ENCODE measurements around the gene GAN.

The GAN gene

DNA sequence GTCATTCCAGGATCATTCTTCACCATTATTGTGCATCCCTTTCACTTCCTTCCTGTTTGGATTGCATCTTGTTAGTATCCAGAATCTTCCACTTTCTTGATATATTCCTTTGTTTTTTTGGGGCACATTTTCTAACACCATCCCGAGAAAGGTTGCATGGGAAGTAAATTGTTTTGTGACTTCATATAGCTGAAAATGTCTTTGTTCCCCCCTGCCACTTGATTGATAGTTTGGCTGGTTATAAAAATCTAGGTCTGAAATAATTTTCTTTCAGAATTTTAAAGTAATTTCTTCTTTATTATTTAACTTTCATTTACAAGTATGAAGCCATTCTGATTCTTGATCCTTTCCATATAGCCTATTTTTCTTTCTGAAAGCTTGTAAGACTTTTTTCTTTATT, 32.7 kb downstream of the GAN start:
- no peak for TF ChIP-seq REST (IDR thresholded peaks at IDR 0.05; ENCODE audit: insufficient replicate concordance, low read depth)
- TF ChIP-seq POLR2AphosphoS5 (IDR thresholded peaks at IDR 0.05; ENCODE audit: low read depth) = no peak
- no peak for TF ChIP-seq GABPA (IDR thresholded peaks at IDR 0.05; ENCODE audit: low read depth)
- TF ChIP-seq, protein P1, sequence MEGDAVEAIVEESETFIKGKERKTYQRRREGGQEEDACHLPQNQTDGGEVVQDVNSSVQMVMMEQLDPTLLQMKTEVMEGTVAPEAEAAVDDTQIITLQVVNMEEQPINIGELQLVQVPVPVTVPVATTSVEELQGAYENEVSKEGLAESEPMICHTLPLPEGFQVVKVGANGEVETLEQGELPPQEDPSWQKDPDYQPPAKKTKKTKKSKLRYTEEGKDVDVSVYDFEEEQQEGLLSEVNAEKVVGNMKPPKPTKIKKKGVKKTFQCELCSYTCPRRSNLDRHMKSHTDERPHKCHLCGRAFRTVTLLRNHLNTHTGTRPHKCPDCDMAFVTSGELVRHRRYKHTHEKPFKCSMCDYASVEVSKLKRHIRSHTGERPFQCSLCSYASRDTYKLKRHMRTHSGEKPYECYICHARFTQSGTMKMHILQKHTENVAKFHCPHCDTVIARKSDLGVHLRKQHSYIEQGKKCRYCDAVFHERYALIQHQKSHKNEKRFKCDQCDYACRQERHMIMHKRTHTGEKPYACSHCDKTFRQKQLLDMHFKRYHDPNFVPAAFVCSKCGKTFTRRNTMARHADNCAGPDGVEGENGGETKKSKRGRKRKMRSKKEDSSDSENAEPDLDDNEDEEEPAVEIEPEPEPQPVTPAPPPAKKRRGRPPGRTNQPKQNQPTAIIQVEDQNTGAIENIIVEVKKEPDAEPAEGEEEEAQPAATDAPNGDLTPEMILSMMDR (IDR thresholded peaks at IDR 0.05; ENCODE audit: insufficient read depth, low read length) = no peak
- TF ChIP-seq SPI1 (IDR thresholded peaks at IDR 0.05; ENCODE audit: borderline replicate concordance, low read depth) = no peak
- H3K4me3 ChIP-seq (replicated peaks; ENCODE audit: insufficient read depth, low read length) = no peak overlapping the region
- no peak for DNase-seq (ENCODE audit: low read depth in 1 of 2, low spot score in 1 of 2)
- no peak overlapping the region for H3K27ac ChIP-seq (replicated peaks)
- no peaks in the 10 kb centered on the region for H3K27me3 ChIP-seq (ENCODE audit: insufficient read depth, poor library complexity, severe bottlenecking)

DNA sequence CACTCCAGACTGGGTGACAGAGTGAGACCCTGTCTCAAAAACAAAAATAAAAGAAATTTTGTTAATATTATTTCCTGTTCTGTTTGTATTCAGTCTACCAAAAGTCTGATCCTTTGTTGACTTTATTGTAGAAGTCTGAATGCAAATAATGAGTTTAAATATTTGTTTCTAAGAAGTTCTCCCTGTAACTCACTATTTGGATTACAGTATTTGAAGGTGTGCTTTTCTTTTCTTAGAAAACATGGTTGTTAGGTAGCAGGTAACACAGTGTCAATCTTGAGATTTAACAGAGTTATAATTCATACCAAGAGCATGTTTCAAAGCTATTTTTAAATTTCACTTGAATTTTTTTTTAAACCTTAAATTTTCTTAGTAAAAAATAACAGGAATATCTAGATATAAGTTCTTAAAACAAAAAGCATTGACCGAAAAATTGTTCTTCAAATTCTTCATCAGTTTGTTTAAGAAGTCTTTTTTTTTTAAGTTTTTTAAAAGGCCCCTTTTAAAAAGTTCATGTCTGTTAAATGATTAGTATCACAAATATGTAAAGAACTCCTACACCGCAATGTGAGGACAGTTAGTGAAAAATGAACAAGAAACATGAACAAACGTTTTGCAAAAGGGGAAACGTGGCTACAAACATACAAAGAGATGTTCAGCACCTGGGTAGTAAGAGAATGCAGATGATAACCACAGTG, 35.0 kb downstream of the GAN start:
- Histone ChIP-seq H3K27ac (replicated peaks) (no peak overlapping the region), H3K27me3 (ENCODE audit: insufficient read depth, poor library complexity, severe bottlenecking) (no peaks in the 10 kb centered on the region), H3K4me3 (replicated peaks; ENCODE audit: insufficient read depth, low read length) (no peak overlapping the region)
- DNase-seq (ENCODE audit: low read depth in 1 of 2, low spot score in 1 of 2) = no peak
- TF ChIP-seq REST (IDR thresholded peaks at IDR 0.05; ENCODE audit: insufficient replicate concordance, low read depth) (no peak), SPI1 (IDR thresholded peaks at IDR 0.05; ENCODE audit: borderline replicate concordance, low read depth) (no peak), GABPA (IDR thresholded peaks at IDR 0.05; ENCODE audit: low read depth) (no peak), POLR2AphosphoS5 (IDR thresholded peaks at IDR 0.05; ENCODE audit: low read depth) (no peak)
- TF ChIP-seq, protein P1 (IDR thresholded peaks at IDR 0.05; ENCODE audit: insufficient read depth, low read length) = no peak

DNA sequence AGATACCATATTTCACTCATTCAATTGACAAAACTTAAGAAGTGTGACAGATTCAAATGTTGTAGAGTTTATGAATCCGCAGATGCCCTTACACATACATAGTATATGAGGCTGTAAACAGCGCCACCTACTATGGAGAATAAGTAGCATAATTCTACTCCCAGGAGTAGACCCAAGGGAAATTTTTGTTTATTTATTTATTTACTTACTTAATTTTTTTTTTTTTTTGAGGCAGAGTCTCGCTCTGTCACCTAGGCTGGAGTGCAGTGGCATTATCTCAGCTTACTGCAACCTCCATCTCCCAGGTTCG, 35.5 kb downstream of the GAN start:
- H3K27me3 ChIP-seq (ENCODE audit: insufficient read depth, poor library complexity, severe bottlenecking) = no peaks in the 10 kb centered on the region
- H3K4me3 ChIP-seq (replicated peaks; ENCODE audit: insufficient read depth, low read length) = no peak overlapping the region
- H3K27ac ChIP-seq (replicated peaks) = no peak overlapping the region
- no peak for TF ChIP-seq GABPA (IDR thresholded peaks at IDR 0.05; ENCODE audit: low read depth)
- no peak for TF ChIP-seq SPI1 (IDR thresholded peaks at IDR 0.05; ENCODE audit: borderline replicate concordance, low read depth)
- TF ChIP-seq, protein P1 (IDR thresholded peaks at IDR 0.05; ENCODE audit: insufficient read depth, low read length) = no peak
- TF ChIP-seq POLR2AphosphoS5 (IDR thresholded peaks at IDR 0.05; ENCODE audit: low read depth) = no peak
- no peak for TF ChIP-seq REST (IDR thresholded peaks at IDR 0.05; ENCODE audit: insufficient replicate concordance, low read depth)
- no peak for DNase-seq (ENCODE audit: low read depth in 1 of 2, low spot score in 1 of 2)

Data from HL-60 (cell line).